H1 (cell line): ENCODE results near the gene RAD51B. TPM values are rescaled to one million over a fixed set of nuclear protein-coding genes. Genes with fewer than 3 reads are reported as not detected.

Source experiments
- ATF2 ChIP-seq: IDR thresholded peaks from 2 replicates; pipeline ENCODE4 v1.6.1; 2012; ENCODE audit warnings: low read length, inconsistent platforms
- GTF2F1 ChIP-seq: IDR thresholded peaks from 2 replicates; pipeline ENCODE4 v1.6.1; 2012; ENCODE audit warnings: low read depth, low read length, improper control_type of control experiment, borderline replicate concordance
- RNF2 ChIP-seq: fragments of 200-900, 300-1000 bp; sonication (generic); IDR thresholded peaks from 2 replicates; pipeline ENCODE4 v1.7.1; 2016; ENCODE audit warnings: borderline replicate concordance, low read depth, mild to moderate bottlenecking, antibody characterized with exemption, low read length; ENCODE audit not compliant: poor library complexity, severe bottlenecking; ENCODE audit errors: missing control alignments
- polyA plus RNA-seq, 7 experiments: library from polyadenylated mRNA; depleted of rRNA in 3 of 7; stranded (reverse) in 5 of 7; unstranded in 2 of 7; fragments of >200 nt in 5 of 7; fragments of 200-250 nt in 2 of 7; gene quantifications; 1 replicate in 5 of 7; 2 replicates in 1 of 7; 4 replicates in 1 of 7; pipeline versions ENCODE4 v1.2.1 to v1.2.3, GENCODE V29; 2011 to 2013; ENCODE audit warnings: missing spikeins in 2 of 7, mixed read lengths in 2 of 7
- total RNA-seq: library from RNA; stranded (reverse); fragmentation: NEBNext Ultra II Directional; extraction: Animal tissue kit (Norgen Biotek cat#: 25700); gene quantifications from 2 replicates; pipeline ENCODE4 v1.2.1, GENCODE V29; 2021

RAD51B gene
- total and polyA plus RNA-seq, 2 of the 8 experiments (the other 6 are each of a cell fraction or from before 2014, with no cell fraction given) = 3.9 to 14.9 TPM

GRCh38 chr14:68159701-68160633 is 340.4 kb downstream of the RAD51B start (continued):
- TF ChIP-seq GTF2F1 (no peak), ATF2 (no peak), RNF2 (no peak)
